ENCODE data around the gene CCDC33. TPM values are rescaled to one million over a fixed set of nuclear protein-coding genes. Genes with fewer than 3 reads are reported as not detected.

Gene CCDC33
- total RNA-seq, 2 experiments from 2014 or later: not detected

- Mint-ChIP-seq H3K27ac (no peak overlapping the region), H3K4me1 (ENCODE audit: low read depth) (peaks cover 10% of the 10 kb centered on the region), H3K9me3 (no peaks in the 10 kb centered on the region), H3K36me3 (ENCODE audit: low read depth) (no peaks in the 10 kb centered on the region), H3K4me3 (no peak overlapping the region), H3K27me3 (ENCODE audit: low read depth) (peaks cover 7% of the 10 kb centered on the region)
- DNase-seq: no peak
- CTCF ChIA-PET: no interaction called here
- intact Hi-C loops (cut with micrococcal nuclease): no loop called here
Measured at GRCh38 chr15:74226761-74227540, 9.2 kb upstream of the CCDC33 start.

DNA sequence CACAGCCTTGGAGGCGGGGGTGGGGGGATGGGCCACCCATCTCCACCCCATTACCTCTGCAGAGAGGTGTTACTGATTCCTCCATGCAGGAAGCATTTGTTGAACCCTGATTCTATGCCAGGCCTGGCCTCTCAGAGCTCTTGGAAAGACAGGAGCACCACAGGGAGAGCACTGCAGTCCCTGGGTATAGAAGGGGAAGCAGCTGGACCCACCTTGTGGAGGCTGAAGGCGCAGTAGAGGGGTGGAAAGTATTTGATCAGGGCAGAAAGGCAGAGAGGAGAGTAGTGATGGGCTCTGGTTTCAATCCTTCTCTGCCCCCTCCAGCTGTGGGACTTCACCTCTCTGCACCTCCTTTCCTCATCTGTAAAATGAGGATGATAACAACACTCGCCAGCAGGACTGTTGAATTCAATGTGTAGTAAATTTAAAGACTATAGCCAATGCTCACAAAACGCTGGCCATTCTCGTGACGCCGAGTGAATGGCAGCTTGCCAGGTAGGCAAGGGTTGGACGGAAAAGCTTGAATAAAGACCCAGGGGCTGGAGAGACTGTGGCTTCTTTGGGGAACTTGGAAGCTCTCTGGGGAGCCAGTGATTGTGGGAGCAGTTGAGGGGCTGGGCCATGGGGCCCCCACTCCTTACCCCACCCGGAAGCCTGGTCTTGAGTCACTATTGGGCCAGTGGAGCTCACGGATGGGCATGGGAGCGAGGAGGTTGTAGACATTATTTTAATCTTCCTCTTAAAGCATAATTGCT is 8.0 kb upstream of the CCDC33 start:
- Mint-ChIP-seq H3K9me3 (no peaks in the 10 kb centered on the region), H3K4me1 (ENCODE audit: low read depth) (peaks cover 10% of the 10 kb centered on the region), H3K36me3 (ENCODE audit: low read depth) (no peaks in the 10 kb centered on the region), H3K27me3 (ENCODE audit: low read depth) (peaks cover 7% of the 10 kb centered on the region), H3K27ac (no peak overlapping the region), H3K4me3 (no peak overlapping the region)
- intact Hi-C loops (cut with micrococcal nuclease): no loop called here
- CTCF ChIA-PET: no interaction called here
- DNase-seq: no peak

- Mint-ChIP-seq H3K4me1 (ENCODE audit: low read depth) (peaks cover 4% of the 10 kb centered on the region), H3K4me3 (no peak overlapping the region), H3K9me3 (no peaks in the 10 kb centered on the region), H3K36me3 (ENCODE audit: low read depth) (no peaks in the 10 kb centered on the region), H3K27me3 (ENCODE audit: low read depth) (peaks cover 5% of the 10 kb centered on the region), H3K27ac (no peak overlapping the region)
- no peak for DNase-seq
- CTCF ChIA-PET: no interaction called here
- intact Hi-C loops (cut with micrococcal nuclease): no loop called here
Measured at GRCh38 chr15:74228723-74229081, 7.4 kb upstream of the CCDC33 start.

DNA sequence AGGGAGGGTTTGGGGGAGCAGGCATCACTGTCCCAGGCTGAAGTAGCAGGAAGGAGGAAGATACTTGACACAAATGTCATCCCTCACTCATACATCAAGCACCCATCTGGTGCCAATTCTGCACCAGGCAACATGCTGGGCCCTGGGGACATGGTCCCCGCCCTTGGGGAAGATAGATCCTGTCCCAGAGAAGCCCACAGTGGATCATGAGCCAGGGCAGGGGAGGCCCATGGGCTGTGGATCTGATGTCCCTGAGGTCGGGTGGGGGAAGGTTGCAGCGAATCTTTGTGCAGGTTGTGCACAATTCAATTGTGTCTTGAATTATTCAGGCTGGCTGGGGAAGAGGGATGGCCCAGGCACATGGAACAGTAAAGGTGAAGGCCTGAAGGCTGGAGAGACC is 6.4 kb upstream of the CCDC33 start:
- Mint-ChIP-seq H3K27ac (no peak overlapping the region), H3K36me3 (ENCODE audit: low read depth) (no peaks in the 10 kb centered on the region), H3K27me3 (ENCODE audit: low read depth) (peaks cover 4% of the 10 kb centered on the region), H3K4me1 (ENCODE audit: low read depth) (peaks cover under 1% of the 10 kb centered on the region), H3K4me3 (no peak overlapping the region), H3K9me3 (no peaks in the 10 kb centered on the region)
- DNase-seq: no peak
- CTCF ChIA-PET: no interaction called here
- intact Hi-C loops (cut with micrococcal nuclease): no loop called here

GRCh38 chr15:74231475-74231874 is 4.7 kb upstream of the CCDC33 start:
- Mint-ChIP-seq H3K9me3 (no peaks in the 10 kb centered on the region), H3K27me3 (ENCODE audit: low read depth) (peaks cover 4% of the 10 kb centered on the region), H3K4me1 (ENCODE audit: low read depth) (no peaks in the 10 kb centered on the region), H3K36me3 (ENCODE audit: low read depth) (no peaks in the 10 kb centered on the region), H3K27ac (no peak overlapping the region), H3K4me3 (no peak overlapping the region)
- no peak for DNase-seq
- intact Hi-C loops (cut with micrococcal nuclease): no loop called here
- CTCF ChIA-PET: no interaction called here

DNA sequence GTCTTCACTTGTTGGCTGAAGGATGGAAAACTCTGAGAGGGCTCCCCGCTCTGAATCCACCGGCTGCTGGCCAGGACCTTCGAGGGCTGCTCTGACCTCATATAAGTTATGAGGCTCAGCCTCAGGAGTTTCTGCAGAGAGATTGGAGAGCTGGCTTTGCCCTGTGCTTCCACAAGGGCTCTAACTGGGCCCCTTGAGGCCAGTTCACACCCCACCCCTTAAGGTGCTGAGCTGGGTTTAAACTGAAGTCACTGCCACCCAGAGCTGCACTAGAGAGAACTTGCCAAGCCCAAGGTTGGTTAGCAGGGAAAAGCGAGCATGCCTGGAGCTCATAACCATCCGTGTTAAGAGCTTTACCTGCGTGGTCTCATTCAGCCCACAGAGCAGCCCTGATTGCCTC is 2.8 kb upstream of the CCDC33 start:
- intact Hi-C loops (cut with micrococcal nuclease): no loop called here
- DNase-seq: no peak
- Mint-ChIP-seq H3K4me1 (ENCODE audit: low read depth) (no peaks in the 10 kb centered on the region), H3K4me3 (no peak overlapping the region), H3K27me3 (ENCODE audit: low read depth) (peaks cover 4% of the 10 kb centered on the region), H3K9me3 (no peaks in the 10 kb centered on the region), H3K36me3 (ENCODE audit: low read depth) (no peaks in the 10 kb centered on the region), H3K27ac (no peak overlapping the region)
- CTCF ChIA-PET: interaction anchor here (1.3 kb wide), 1 partner anchor 11 kb away, joined by 3 read pairs; no protein-coding TSS in a partner anchor

- no peak for DNase-seq
- Mint-ChIP-seq H3K27me3 (ENCODE audit: low read depth) (peaks cover 4% of the 10 kb centered on the region), H3K9me3 (no peaks in the 10 kb centered on the region), H3K36me3 (ENCODE audit: low read depth) (no peaks in the 10 kb centered on the region), H3K27ac (no peak overlapping the region), H3K4me3 (no peak overlapping the region), H3K4me1 (ENCODE audit: low read depth) (no peaks in the 10 kb centered on the region)
- intact Hi-C loops (cut with micrococcal nuclease): no loop called here
- CTCF ChIA-PET: interaction anchor here (1.3 kb wide), 1 partner anchor 12 kb away, joined by 3 read pairs; no protein-coding TSS in a partner anchor
Measured at GRCh38 chr15:74233851-74234597, 2.1 kb upstream of the CCDC33 start.

DNA sequence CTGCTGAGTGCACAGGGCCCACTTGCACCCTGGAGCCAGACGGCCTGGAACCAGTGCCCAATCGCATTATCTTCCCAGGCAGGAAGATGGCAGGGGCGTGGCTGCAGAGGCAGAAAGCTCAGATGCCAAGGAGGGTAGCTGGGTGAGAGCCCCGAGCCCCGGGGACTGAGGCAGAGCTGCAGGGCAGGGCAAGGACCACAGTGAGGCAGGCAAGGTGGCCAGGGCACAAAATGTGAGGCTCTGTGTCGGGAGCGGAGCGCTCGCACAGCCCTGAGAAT is 1.6 kb upstream of the CCDC33 start:
- CTCF ChIA-PET: interaction anchor here (1.3 kb wide), 1 partner anchor 12 kb away, joined by 3 read pairs; no protein-coding TSS in a partner anchor
- Mint-ChIP-seq H3K36me3 (ENCODE audit: low read depth) (no peaks in the 10 kb centered on the region), H3K9me3 (no peaks in the 10 kb centered on the region), H3K4me3 (no peak overlapping the region), H3K27me3 (ENCODE audit: low read depth) (peaks cover 4% of the 10 kb centered on the region), H3K27ac (no peak overlapping the region), H3K4me1 (ENCODE audit: low read depth) (no peaks in the 10 kb centered on the region)
- DNase-seq: no peak
- intact Hi-C loops (cut with micrococcal nuclease): no loop called here

- CTCF ChIA-PET: interaction anchor here (0.7 kb wide), 1 partner anchor 40 kb away, joined by 4 read pairs; no protein-coding TSS in a partner anchor
- intact Hi-C loops (cut with micrococcal nuclease): no loop called here
- no peak overlapping the region for H3K27ac Mint-ChIP-seq
- H3K36me3 Mint-ChIP-seq (ENCODE audit: low read depth): no peaks in the 10 kb centered on the region
- H3K9me3 Mint-ChIP-seq: no peaks in the 10 kb centered on the region
- H3K27me3 Mint-ChIP-seq (ENCODE audit: low read depth): peaks cover 17% of the 10 kb centered on the region
- H3K4me3 Mint-ChIP-seq: no peak overlapping the region
- no peaks in the 10 kb centered on the region for H3K4me1 Mint-ChIP-seq (ENCODE audit: low read depth)
- DNase-seq: no peak
Measured at GRCh38 chr15:74239051-74239705, 3.1 kb downstream of the CCDC33 start.

GRCh38 chr15:74240002-74240568 is 4.0 kb downstream of the CCDC33 start:
- CTCF ChIA-PET: no interaction called here
- peaks cover 24% of the 10 kb centered on the region for H3K27me3 Mint-ChIP-seq (ENCODE audit: low read depth)
- H3K36me3 Mint-ChIP-seq (ENCODE audit: low read depth): no peaks in the 10 kb centered on the region
- intact Hi-C loops (cut with micrococcal nuclease): no loop called here
- no peaks in the 10 kb centered on the region for H3K9me3 Mint-ChIP-seq
- H3K4me1 Mint-ChIP-seq (ENCODE audit: low read depth): peaks cover 6% of the 10 kb centered on the region
- no peak for DNase-seq
- no peak overlapping the region for H3K4me3 Mint-ChIP-seq
- no peak overlapping the region for H3K27ac Mint-ChIP-seq

DNA sequence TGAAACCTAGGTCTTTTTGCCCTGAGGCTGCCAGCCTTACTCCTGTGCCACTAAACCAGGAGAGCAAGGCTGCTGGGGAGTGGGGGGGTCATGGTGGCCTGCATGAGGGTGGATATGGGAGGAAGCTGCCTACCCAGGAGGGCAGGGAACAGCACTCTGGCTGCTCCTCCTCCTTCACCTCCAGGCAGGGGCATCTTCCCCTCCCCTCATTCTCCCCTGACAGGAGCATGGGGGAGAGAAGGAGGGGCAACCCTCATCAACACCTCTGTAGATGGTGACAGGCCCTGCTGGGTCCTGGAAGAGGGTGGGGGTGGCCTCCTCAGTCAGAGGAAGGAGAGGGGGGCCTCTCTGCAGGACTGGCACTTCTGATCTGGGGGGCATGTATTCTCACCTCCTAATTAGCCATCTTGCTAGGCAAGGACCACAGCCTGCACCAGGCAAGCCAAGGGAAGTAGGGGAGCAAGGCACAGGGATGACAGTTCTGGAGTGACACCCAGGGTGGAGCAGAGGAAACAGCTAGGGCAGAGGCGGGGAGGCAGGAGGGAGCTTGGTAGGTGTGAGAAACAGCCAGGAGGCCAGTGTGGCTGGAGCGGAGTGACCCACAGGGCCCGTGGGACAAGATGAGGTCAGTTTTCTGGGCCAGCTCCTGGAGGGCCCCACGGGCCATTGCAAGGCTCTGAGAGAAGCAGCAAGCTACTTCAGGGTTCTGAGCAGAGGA is 4.9 kb downstream of the CCDC33 start:
- no peak for DNase-seq
- CTCF ChIA-PET: interaction anchor here (0.6 to 0.7 kb wide), 2 partner anchors 21 to 115 kb away, joined by 3 to 4 read pairs; no protein-coding TSS in a partner anchor
- no peak overlapping the region for H3K4me3 Mint-ChIP-seq
- no peak overlapping the region for H3K27ac Mint-ChIP-seq
- no peaks in the 10 kb centered on the region for H3K9me3 Mint-ChIP-seq
- H3K27me3 Mint-ChIP-seq (ENCODE audit: low read depth): peaks cover 30% of the 10 kb centered on the region
- H3K4me1 Mint-ChIP-seq (ENCODE audit: low read depth): peaks cover 8% of the 10 kb centered on the region
- H3K36me3 Mint-ChIP-seq (ENCODE audit: low read depth): no peaks in the 10 kb centered on the region
- intact Hi-C loops (cut with micrococcal nuclease): no loop called here

All from activated naive CD4-positive, alpha-beta T cell treated with anti-CD3 and anti-CD28 coated beads for 36 hours (primary cell).